HepG2 (cell line): ENCODE results near the gene CYP11A1. TPM values are rescaled to one million over a fixed set of nuclear protein-coding genes. Genes with fewer than 3 reads are reported as not detected.

Source experiments
- ATAC-seq: fragments of 200-7000 bp; cut with Tn5 transposase; 3 replicates; pipeline ENCODE4 v1.9.1; 2020; ENCODE audit warnings: mild to moderate bottlenecking, moderate library complexity
- BruUV-seq: library from RNA; stranded (reverse); fragments of 400-500 nt; replicated peaks from 2 replicates; lab custom pipeline; 2021; lab: Mats Ljungman, UMichigan
- CTCF ChIA-PET: fragments of 300-600 bp; formaldehyde crosslinking; extraction: SDS; loops from one replicate; lab custom pipeline; 2021; ENCODE audit warnings: low total read pairs, inconsistent platforms, low intra/inter-chr PET ratio; lab: Yijun Ruan, JAX
- POLR2A ChIA-PET: fragments of 350-600 bp; sonication (Branson Sonifier 250); formaldehyde crosslinking; loops from one replicate; lab custom pipeline; 2020; ENCODE audit warnings: antibody characterized with exemption, inconsistent platforms; lab: Yijun Ruan, JAX
- DNase-seq: peaks from one replicate; pipeline ENCODE4 v3.0.0-alpha.2; 2015; ENCODE audit warnings: low spot score
- FAIRE-seq: peaks from 3 replicates; lab custom pipeline; 2011; peaks lifted over from hg19 to GRCh38; lab: Jason Lieb, UNC
- H2AFZ ChIP-seq: one replicate; pipeline ENCODE4 v1.6.1; 2011; ENCODE audit warnings: low read length, inconsistent platforms
- H3K27ac ChIP-seq: fragments of 300-600 bp; 3 replicates; pipeline ENCODE4 v1.8.0; 2011; ENCODE audit warnings: mixed run types, mild to moderate bottlenecking, mixed read lengths, low read length, inconsistent platforms; ENCODE audit not compliant: insufficient read depth; ENCODE audit errors: extremely low read length
- H3K27me3 ChIP-seq, 2 experiments: fragments of 200-600 bp in 1 of 2; 2 replicates in 1 of 2; 3 replicates in 1 of 2; pipeline versions ENCODE4 v1.6.0 to v1.8.0; 2011; ENCODE audit warnings: low read length in 2 of 2, mild to moderate bottlenecking in 2 of 2, moderate library complexity in 2 of 2, inconsistent platforms in 1 of 2; ENCODE audit not compliant: insufficient read depth in 2 of 2, control insufficient read depth in 1 of 2
- H3K36me3 ChIP-seq, 2 experiments: fragments of 200-600 bp in 1 of 2; replicated peaks in 1 of 2; 2 replicates in 1 of 2; 3 replicates in 1 of 2; pipeline versions ENCODE4 v1.5.1 to v1.8.0; 2011; ENCODE audit warnings: low read length in 2 of 2, inconsistent platforms in 1 of 2; ENCODE audit not compliant: insufficient read depth in 2 of 2, control insufficient read depth in 1 of 2
- H3K4me1 ChIP-seq: 2 replicates; pipeline ENCODE4 v1.5.1; 2012; ENCODE audit warnings: low read length, inconsistent platforms; ENCODE audit not compliant: insufficient read depth
- H3K4me2 ChIP-seq: 2 replicates; pipeline ENCODE4 v1.6.0; 2011; ENCODE audit warnings: low read depth, low read length, inconsistent platforms
- H3K4me3 ChIP-seq, 3 experiments: fragments of 200-600 bp in 1 of 3; sonication (generic), shearing (Covaris generic) in 1 of 3; replicated peaks in 1 of 3; 2 replicates each; pipeline ENCODE4 v1.5.1; 2011 to 2016; ENCODE audit warnings: low read length in 3 of 3, inconsistent platforms in 2 of 3, low read depth in 2 of 3, mild to moderate bottlenecking in 2 of 3, control low read depth in 1 of 3, mixed read lengths in 1 of 3; ENCODE audit not compliant: insufficient read depth in 1 of 3
- H3K79me2 ChIP-seq: one replicate; pipeline ENCODE4 v1.6.1; 2011; ENCODE audit warnings: low read length, inconsistent platforms; ENCODE audit not compliant: insufficient read depth
- H3K9ac ChIP-seq: 2 replicates; pipeline ENCODE4 v1.6.0; 2011; ENCODE audit warnings: mild to moderate bottlenecking, low read depth, low read length, inconsistent platforms; ENCODE audit not compliant: insufficient read depth
- H3K9me3 ChIP-seq: 2 replicates; pipeline ENCODE4 v1.5.1; 2012; ENCODE audit warnings: mild to moderate bottlenecking, low read length
- H4K20me1 ChIP-seq: 2 replicates; pipeline ENCODE4 v1.6.0; 2011; ENCODE audit warnings: inconsistent platforms, mild to moderate bottlenecking, low read length, moderate library complexity; ENCODE audit not compliant: insufficient read depth
- CBX2 ChIP-seq, 2 experiments: fragments of 200-600 bp in 1 of 2; sonication (generic); formaldehyde crosslinking in 1 of 2; IDR thresholded peaks; 2 replicates each; pipeline versions ENCODE4 v1.7.0 to v1.8.1; 2018 to 2022; ENCODE audit warnings: low read depth in 2 of 2, low read length in 1 of 2, mild to moderate bottlenecking in 1 of 2, missing genetic modification reagents in 1 of 2
- FIP1L1 ChIP-seq: fragments of 200-400 bp; formaldehyde crosslinking; IDR thresholded peaks from 2 replicates; pipeline ENCODE4 v1.6.1; 2018; ENCODE audit warnings: low read depth, mild to moderate bottlenecking, low read length, moderate library complexity, borderline replicate concordance; ENCODE audit not compliant: insufficient read depth
- NFKBIZ ChIP-seq: IDR thresholded peaks from 2 replicates; pipeline ENCODE4 v1.6.1; 2018; ENCODE audit warnings: missing genetic modification reagents, missing compliant biosample characterization
- SCMH1 ChIP-seq: sonication (generic); formaldehyde crosslinking; IDR thresholded peaks from 2 replicates; pipeline ENCODE4 v1.9.0; 2021; ENCODE audit warnings: missing genetic modification reagents, mild to moderate bottlenecking, borderline replicate concordance
- SIN3A ChIP-seq: IDR thresholded peaks from 2 replicates; pipeline ENCODE4 v1.6.1; 2011; ENCODE audit warnings: low read depth, mild to moderate bottlenecking, control low read depth, low read length, borderline replicate concordance
- SMAD3 ChIP-seq: sonication (generic); formaldehyde crosslinking; IDR thresholded peaks from 2 replicates; pipeline ENCODE4 v1.4.0; 2020; ENCODE audit warnings: missing genetic modification reagents
- SOX5 ChIP-seq: IDR thresholded peaks from 2 replicates; pipeline ENCODE4 v1.6.1; 2016; ENCODE audit warnings: borderline replicate concordance
- SRSF1 ChIP-seq: fragments of 200-400 bp; formaldehyde crosslinking; optimal IDR thresholded peaks from 2 replicates; pipeline ENCODE3; 2017; ENCODE audit warnings: mild to moderate bottlenecking, low read depth, low read length, moderate library complexity
- ZFP36L2 ChIP-seq: sonication (generic); formaldehyde crosslinking; IDR thresholded peaks from 2 replicates; pipeline ENCODE4 v1.4.0; 2020; ENCODE audit warnings: missing genetic modification reagents
- ZNF34 ChIP-seq: sonication (generic); formaldehyde crosslinking; IDR thresholded peaks from 2 replicates; pipeline ENCODE4 v1.4.0; 2020; ENCODE audit warnings: mild to moderate bottlenecking, missing genetic modification reagents, borderline replicate concordance
- ZNF441 ChIP-seq: sonication (generic); formaldehyde crosslinking; IDR thresholded peaks from 2 replicates; pipeline ENCODE4 v1.7.0; 2021; ENCODE audit warnings: missing genetic modification reagents, borderline replicate concordance
- ZNF564 ChIP-seq: sonication (generic); formaldehyde crosslinking; IDR thresholded peaks from 2 replicates; pipeline ENCODE4 v1.8.1; 2023; ENCODE audit warnings: mild to moderate bottlenecking, missing genetic modification reagents
- ZNF572 ChIP-seq: sonication (generic); formaldehyde crosslinking; IDR thresholded peaks from 2 replicates; pipeline ENCODE4 v1.5.1; 2020; ENCODE audit warnings: mild to moderate bottlenecking, missing genetic modification reagents
- ZNF605 ChIP-seq: sonication (generic); formaldehyde crosslinking; IDR thresholded peaks from 2 replicates; pipeline ENCODE4 v1.8.0; 2022; ENCODE audit warnings: mild to moderate bottlenecking, missing genetic modification reagents
- ZNF788 ChIP-seq: sonication (generic); formaldehyde crosslinking; IDR thresholded peaks from 2 replicates; pipeline ENCODE4 v1.5.0; 2020; ENCODE audit warnings: mild to moderate bottlenecking, missing genetic modification reagents, borderline replicate concordance
- ZNF883 ChIP-seq: sonication (generic); formaldehyde crosslinking; IDR thresholded peaks from 2 replicates; pipeline ENCODE4 v1.5.1; 2020; ENCODE audit warnings: mild to moderate bottlenecking, missing genetic modification reagents; ENCODE audit errors: not compliant biosample characterization
- WGBS: methylation state at CpG from one replicate; pipeline ENCODE4 v1.1.6; 2017; ENCODE audit warnings: low lambda C conversion rate; 5-methylcytosine and 5-hydroxymethylcytosine counted together
- in situ Hi-C: cut with HindIII; loops from 2 replicates; pipeline ENCODE4 v1.10.0; 2017; ENCODE audit warnings: low pct_unique_long_range_greater_than_20kb; ENCODE audit not compliant: extremely low pct_ligation_motif_present
- intact Hi-C: fragments of 100-400 bp; cut with micrococcal nuclease; formaldehyde crosslinking; loops from one replicate; pipeline ENCODE4 v1.10.0; 2022; ENCODE audit not compliant: unreplicated experiment
- polyA plus RNA-seq, 8 experiments: library from polyadenylated mRNA; depleted of rRNA in 3 of 8; stranded (reverse) in 7 of 8; unstranded in 1 of 8; fragments of >200 nt; fragmentation: Illumina TruSeq in 4 of 8; extraction: Trizol in 4 of 8; gene quantifications; 2 replicates each; pipeline versions ENCODE4 v1.2.1 to v1.2.3, GENCODE V29; 2011 to 2016; ENCODE audit warnings: low read depth in 4 of 8, missing spikeins in 1 of 8, mixed read lengths in 1 of 8; ENCODE audit not compliant: insufficient read depth in 1 of 8
- total RNA-seq, 5 experiments: library from RNA; depleted of rRNA; stranded (reverse); fragments of >200 nt; fragmentation: Illumina TruSeq; extraction: Trizol; gene quantifications; 2 replicates each; pipeline ENCODE4 v1.2.3, GENCODE V29; 2016; ENCODE audit warnings: low read depth in 1 of 5
- TF ChIP-seq, protein P1 (sequence below): sonication (generic); formaldehyde crosslinking; IDR thresholded peaks from 2 replicates; pipeline ENCODE4 v1.4.0; 2020; ENCODE audit warnings: missing genetic modification reagents
- TF ChIP-seq, protein P2 (sequence below): sonication (generic); formaldehyde crosslinking; conservative IDR thresholded peaks from 2 replicates; pipeline ENCODE4 v1.5.0; 2020; ENCODE audit warnings: missing genetic modification reagents
- TF ChIP-seq, protein P3 (sequence below): sonication (generic); formaldehyde crosslinking; IDR thresholded peaks from 2 replicates; pipeline ENCODE4 v1.5.1; 2020; ENCODE audit warnings: missing genetic modification reagents, mild to moderate bottlenecking, borderline replicate concordance

Gene CYP11A1
- total and polyA plus RNA-seq, 2 of the 13 experiments (the other 11 are each of a cell fraction or from before 2014, with no cell fraction given): 0.66 to 0.92 TPM

DNA sequence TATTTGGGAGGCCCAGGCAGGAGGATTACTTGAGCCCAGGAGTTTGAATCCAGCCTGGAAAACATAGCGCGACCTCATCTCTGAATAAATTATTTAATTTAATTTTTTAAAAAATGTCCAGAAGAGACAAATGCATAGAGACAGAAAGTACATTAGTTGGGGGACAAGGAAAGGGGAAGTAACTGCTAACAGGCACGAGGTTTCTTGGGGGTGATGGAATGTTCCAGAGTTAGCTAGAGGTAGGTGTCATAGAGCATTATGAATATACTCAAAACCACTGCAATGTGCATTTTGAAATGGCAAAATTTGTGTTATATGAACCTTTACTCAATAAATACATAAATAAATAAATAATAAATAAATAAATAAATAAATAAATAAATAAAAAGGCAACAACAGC lies 31.7 kb upstream of the CYP11A1 start:
- Histone ChIP-seq H3K4me1 (peaks cover 62% of the 10 kb centered on the region), H2AFZ (no peak overlapping the region), H3K4me2 (no peak overlapping the region)
- WGBS: 88% methylated on average over 3 of the region's 3 CpGs
- TF ChIP-seq NFKBIZ (no peak), FIP1L1 (no peak), SRSF1 (no peak), SOX5 (CRISPR knock-in tag) (no peak), CBX2 (IDR thresholded peaks at IDR 0.05; ENCODE audit: low read depth, low read length) (no peak), CBX2 (CRISPR knock-in tag; IDR thresholded peaks at IDR 0.05; ENCODE audit: low read depth) (no peak), ZFP36L2 (no peak), SIN3A (no peak), ZNF441 (CRISPR knock-in tag) (no peak), ZNF883 (CRISPR knock-in tag) (no peak), ZNF605 (CRISPR knock-in tag) (no peak), ZNF564 (CRISPR knock-in tag) (no peak), SMAD3 (no peak), ZNF572 (CRISPR knock-in tag) (no peak), ZNF34 (no peak), SCMH1 (CRISPR knock-in tag) (no peak), ZNF788 (CRISPR knock-in tag) (no peak)
- TF ChIP-seq, protein P1, sequence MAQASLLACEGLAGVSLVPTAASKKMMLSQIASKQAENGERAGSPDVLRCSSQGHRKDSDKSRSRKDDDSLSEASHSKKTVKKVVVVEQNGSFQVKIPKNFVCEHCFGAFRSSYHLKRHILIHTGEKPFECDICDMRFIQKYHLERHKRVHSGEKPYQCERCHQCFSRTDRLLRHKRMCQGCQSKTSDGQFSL (CRISPR knock-in tag): no peak
- TF ChIP-seq, protein P2, sequence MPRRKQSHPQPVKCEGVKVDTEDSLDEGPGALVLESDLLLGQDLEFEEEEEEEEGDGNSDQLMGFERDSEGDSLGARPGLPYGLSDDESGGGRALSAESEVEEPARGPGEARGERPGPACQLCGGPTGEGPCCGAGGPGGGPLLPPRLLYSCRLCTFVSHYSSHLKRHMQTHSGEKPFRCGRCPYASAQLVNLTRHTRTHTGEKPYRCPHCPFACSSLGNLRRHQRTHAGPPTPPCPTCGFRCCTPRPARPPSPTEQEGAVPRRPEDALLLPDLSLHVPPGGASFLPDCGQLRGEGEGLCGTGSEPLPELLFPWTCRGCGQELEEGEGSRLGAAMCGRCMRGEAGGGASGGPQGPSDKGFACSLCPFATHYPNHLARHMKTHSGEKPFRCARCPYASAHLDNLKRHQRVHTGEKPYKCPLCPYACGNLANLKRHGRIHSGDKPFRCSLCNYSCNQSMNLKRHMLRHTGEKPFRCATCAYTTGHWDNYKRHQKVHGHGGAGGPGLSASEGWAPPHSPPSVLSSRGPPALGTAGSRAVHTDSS (CRISPR knock-in tag): no peak
- TF ChIP-seq, protein P3, sequence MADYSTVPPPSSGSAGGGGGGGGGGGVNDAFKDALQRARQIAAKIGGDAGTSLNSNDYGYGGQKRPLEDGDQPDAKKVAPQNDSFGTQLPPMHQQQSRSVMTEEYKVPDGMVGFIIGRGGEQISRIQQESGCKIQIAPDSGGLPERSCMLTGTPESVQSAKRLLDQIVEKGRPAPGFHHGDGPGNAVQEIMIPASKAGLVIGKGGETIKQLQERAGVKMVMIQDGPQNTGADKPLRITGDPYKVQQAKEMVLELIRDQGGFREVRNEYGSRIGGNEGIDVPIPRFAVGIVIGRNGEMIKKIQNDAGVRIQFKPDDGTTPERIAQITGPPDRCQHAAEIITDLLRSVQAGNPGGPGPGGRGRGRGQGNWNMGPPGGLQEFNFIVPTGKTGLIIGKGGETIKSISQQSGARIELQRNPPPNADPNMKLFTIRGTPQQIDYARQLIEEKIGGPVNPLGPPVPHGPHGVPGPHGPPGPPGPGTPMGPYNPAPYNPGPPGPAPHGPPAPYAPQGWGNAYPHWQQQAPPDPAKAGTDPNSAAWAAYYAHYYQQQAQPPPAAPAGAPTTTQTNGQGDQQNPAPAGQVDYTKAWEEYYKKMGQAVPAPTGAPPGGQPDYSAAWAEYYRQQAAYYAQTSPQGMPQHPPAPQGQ: no peak
- TF ChIP-seq, all 625 proteins: peak for 0
- Histone ChIP-seq H3K36me3 (no peaks in the 10 kb centered on the region), H3K27me3 (peaks cover 10 to 58% of the 10 kb centered on the region in 2 experiments), H3K9ac (no peak overlapping the region), H3K27ac (no peak overlapping the region), H3K4me3 (no peak overlapping the region), H3K79me2 (no peaks in the 10 kb centered on the region), H3K9me3 (no peaks in the 10 kb centered on the region), H4K20me1 (no peaks in the 10 kb centered on the region)
- FAIRE-seq (no peak), ATAC-seq (no peak), DNase-seq (no peak)
- BruUV-seq: no TSS peak
- CTCF ChIA-PET: no interaction called here
- intact Hi-C loops (no loop called here), in situ Hi-C loops (no loop called here)
- POLR2A ChIA-PET: interaction anchor here (0.8 kb wide), 1 partner anchor 44 kb away, joined by 3 read pairs; no protein-coding TSS in a partner anchor
